GM12873 (cell line): Measurements from ENCODE around the gene MRM2.

ENCODE experiments used
- CTCF ChIP-seq: IDR thresholded peaks from 2 replicates; pipeline ENCODE4 v1.5.1; 2012; ENCODE audit warnings: low read depth, mild to moderate bottlenecking, moderate library complexity, low read length, control low read depth; ENCODE audit not compliant: insufficient read depth; ENCODE audit errors: missing control alignments

The MRM2 gene

GRCh38 chr7:2186166-2186565 is 55.8 kb downstream of the MRM2 start:
- TF ChIP-seq CTCF = no peak

- TF ChIP-seq CTCF = no peak
These were observed 56.3 kb downstream of the MRM2 start for GRCh38 chr7:2185715-2186114.
